Gastrocnemius medialis (tissue), 4 donors: ENCODE results near the gene RNF112.

Experiments
- POLR2A ChIP-seq, 2 donors: fragments of 450-650 bp; IDR thresholded peaks; one replicate each; pipeline ENCODE4 v1.6.1; 2017; ENCODE audit warnings: antibody characterized with exemption in 2 of 2, mild to moderate bottlenecking in 2 of 2, moderate library complexity in 2 of 2
- TF ChIP-seq, protein P1 (sequence below), 5 experiments: fragments of 450-650 bp in 3 of 5; fragments of 200-600 bp in 2 of 5; sonication (generic) in 2 of 5; IDR thresholded peaks in 4 of 5; conservative IDR thresholded peaks in 1 of 5; 1 replicate in 4 of 5; 2 replicates in 1 of 5; pipeline ENCODE4 v1.5.1; 2016 to 2019; ENCODE audit warnings: antibody characterized with exemption in 5 of 5, mild to moderate bottlenecking in 3 of 5, moderate library complexity in 3 of 5

DNA sequence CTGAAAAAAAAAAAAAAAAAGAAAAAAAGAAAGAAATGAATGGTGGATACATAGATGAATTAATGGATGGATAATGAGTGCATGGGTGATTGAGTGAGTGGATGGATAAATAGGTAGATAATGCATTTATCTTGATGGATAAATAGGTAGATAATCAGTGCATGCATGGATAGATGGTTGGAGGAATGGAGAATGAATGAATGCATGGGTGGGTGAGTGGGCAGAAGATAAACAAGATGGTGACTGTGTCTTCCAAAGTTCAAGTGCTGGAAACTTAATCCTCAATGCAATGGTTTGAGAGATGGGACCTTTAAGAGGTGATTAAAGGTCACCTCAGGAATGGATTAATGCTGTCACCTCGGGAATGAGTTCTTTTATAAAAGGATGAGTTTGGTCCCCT, 6.8 kb upstream of the RNF112 start:
- TF ChIP-seq POLR2A (IDR thresholded peaks at IDR 0.05) = no peak
- TF ChIP-seq, protein P1, sequence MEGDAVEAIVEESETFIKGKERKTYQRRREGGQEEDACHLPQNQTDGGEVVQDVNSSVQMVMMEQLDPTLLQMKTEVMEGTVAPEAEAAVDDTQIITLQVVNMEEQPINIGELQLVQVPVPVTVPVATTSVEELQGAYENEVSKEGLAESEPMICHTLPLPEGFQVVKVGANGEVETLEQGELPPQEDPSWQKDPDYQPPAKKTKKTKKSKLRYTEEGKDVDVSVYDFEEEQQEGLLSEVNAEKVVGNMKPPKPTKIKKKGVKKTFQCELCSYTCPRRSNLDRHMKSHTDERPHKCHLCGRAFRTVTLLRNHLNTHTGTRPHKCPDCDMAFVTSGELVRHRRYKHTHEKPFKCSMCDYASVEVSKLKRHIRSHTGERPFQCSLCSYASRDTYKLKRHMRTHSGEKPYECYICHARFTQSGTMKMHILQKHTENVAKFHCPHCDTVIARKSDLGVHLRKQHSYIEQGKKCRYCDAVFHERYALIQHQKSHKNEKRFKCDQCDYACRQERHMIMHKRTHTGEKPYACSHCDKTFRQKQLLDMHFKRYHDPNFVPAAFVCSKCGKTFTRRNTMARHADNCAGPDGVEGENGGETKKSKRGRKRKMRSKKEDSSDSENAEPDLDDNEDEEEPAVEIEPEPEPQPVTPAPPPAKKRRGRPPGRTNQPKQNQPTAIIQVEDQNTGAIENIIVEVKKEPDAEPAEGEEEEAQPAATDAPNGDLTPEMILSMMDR (IDR thresholded peaks at IDR 0.05 in 4 of 5, conservative IDR thresholded peaks at IDR 0.05 in 1 of 5) = no peak
